Muscle of arm (tissue), 12 donors: Measurements from ENCODE around the gene MBNL2. TPM values are rescaled to one million over a fixed set of nuclear protein-coding genes. Genes with fewer than 3 reads are reported as not detected.
"Not testable (repeated sequence)": the region's sequence is repeated elsewhere in the genome, so short reads cannot be mapped to it uniquely, and the experiment has no call there.

ENCODE experiments used
- DNase-seq: peaks from one replicate; pipeline ENCODE4 v3.0.0-alpha.2; 2013
- polyA plus RNA-seq, 12 donors: library from polyadenylated mRNA; unstranded; fragments of 120-200 nt; gene quantifications; one replicate each; pipeline ENCODE4 v1.2.1, GENCODE V29; 2013; ENCODE audit not compliant: insufficient read length in 12 of 12

MBNL2 gene
- polyA plus RNA-seq, 12 donors = 27.7 to 75.2 (median 37.5) TPM; not detected in 1

DNA sequence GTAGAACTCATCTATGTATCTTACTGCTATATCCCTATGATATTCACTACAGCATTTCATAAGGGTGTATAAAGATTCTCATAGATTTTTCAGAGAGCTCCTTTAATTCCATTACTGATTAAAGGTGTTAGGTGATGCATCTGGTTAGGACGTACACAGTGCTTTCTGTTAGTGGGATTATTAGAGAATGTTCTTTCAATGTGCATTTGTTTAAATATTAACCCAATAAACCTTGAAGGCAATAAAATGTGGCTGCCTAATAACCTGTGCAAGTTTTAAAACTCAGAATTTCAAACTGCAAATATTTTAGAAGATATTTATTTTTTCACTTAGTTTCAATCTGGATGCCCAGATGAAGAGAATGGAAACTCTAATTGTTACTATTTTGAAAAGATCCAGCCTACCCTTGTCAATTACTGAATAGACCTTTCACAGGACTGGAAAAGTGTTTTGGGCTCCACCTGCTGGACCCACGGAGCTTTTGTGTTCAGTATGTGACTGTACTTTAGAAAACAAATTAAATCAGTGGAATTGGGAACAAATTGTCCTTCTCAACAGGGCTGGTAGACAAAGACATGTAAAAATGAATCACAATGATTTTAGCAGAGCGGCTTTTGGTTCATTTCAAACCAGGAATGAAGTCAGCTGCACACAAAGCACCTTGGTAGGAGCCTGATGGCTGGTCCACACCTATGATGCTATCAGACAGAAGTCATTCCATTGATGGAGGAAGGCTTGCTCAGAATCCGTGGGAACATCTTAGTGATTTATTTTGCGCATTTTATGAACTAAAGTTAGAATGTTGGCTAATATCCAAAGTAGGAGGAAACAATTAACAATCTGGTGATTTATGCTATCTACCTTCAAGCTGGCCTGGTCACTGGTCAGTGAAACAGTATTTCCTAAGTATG is 122.4 kb downstream of the MBNL2 start:
- DNase-seq = peak; percentile 64

DNA sequence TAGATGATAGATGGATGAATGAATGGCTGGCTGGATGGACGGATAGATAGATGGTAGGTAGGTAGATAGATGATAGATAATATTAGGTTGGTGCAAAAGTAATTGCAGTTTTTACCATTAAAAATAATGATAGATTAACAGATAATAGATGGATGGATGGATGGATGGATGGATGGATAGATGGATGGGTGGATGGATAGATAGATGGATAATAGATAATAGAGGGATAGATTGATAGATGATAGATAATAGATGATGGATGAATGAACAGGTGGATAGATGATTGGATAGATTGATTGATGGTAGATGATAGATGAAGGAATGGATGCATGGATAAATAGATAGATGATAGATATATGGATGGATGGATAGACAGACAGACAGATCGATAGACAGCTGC is 124.0 kb downstream of the MBNL2 start:
- DNase-seq = no peak

DNA sequence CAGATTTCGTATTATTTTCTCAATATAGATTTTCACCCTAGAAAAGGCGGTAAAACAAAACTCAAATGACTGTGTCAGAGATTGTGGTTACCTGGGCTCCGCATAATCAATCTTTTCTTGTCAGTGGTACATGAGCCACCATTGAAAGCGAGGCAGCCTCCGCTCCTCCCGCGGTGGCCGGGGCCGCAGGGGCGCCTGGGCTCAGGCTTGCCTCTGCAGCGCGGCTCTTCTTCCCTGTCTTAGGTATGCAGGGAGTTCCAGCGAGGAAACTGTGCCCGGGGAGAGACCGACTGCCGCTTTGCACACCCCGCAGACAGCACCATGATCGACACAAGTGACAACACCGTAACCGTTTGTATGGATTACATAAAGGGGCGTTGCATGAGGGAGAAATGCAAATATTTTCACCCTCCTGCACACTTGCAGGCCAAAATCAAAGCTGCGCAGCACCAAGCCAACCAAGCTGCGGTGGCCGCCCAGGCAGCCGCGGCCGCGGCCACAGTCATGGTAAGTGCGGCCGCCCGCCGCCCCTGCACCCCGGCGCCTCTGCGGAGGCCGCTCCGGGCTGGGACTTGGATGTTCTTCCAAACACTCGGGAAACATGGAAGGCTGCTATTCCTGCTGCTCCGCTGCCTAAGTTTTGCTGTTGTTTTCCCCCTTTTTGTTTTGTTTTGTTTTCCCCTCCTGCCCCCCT is 124.6 kb downstream of the MBNL2 start:
- no peak for DNase-seq

DNA sequence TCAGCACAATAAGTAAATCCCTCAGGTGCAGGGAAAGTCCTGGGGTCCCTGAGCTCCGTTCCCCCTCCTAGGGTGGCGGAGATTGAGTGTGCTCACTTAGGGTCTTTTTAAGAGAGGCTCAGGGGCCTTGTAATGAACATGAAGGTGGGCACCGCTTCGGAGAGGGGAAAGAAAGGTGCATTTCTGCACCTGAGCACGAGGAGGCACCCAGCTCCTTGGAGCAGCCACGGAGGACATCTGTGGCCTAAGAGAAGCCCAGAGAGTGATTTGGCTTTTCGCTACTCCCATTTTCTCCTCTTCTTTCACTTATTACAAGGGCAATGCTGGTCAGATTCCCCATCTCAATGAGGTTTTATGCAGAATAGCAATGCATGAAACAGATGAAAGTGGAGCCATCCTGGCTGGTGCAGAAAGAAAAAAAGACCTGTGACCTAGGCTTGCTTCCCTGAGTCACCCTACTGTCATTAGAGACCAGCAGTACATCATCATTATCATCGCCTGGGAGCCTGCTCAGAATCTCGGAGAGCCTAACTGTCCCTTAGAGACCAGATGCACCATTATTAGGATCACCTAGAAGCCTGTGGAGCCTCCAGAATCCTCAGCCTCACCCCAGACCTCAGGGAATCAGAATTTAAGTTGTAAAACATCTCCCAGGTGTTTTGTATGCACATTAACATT is 125.3 kb downstream of the MBNL2 start:
- no peak for DNase-seq

DNA sequence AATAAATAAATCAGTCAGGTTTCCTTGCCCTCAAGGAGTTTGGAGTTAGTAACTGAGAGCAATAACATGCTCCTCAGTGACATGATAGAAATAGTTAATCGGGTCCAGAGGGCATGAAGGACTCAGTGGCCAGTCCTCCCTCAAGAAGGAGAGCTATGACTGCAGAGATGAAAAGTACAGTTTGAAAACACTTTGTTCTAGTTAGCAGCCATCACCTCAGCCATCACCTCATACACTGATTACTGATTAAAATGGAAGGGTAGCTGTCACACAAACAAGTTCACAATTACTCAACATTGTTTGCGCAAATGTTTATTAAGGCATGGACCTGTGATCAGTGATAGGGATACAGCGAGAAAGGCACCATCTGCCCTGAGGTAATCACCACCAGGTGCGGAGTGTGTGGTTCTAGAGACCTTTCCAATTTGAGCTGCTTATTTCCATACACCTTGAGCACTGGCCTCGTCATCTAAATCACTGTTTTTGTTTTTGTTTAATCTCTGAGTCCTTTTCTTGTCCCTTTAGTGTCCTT is 126.5 kb downstream of the MBNL2 start:
- no peak for DNase-seq

DNA sequence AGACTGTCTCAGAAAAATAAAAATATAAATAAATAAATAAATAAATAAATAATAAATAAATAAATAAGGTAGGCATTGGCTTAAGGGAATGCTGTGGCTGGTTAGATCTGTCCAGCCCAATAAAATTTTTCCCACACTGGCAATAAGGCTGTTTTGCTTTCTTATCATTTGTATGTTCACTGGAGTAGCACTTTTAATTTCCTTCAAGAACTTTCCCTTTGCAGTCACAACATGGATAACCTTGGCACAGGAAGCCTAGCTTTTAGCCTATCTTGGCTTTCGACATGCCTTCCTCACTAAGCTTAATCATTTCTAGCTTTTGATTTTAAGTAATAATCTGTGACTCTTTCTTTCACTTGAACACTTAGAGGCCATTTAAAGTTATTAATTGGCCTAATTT is 129.9 kb downstream of the MBNL2 start:
- not testable (repeated sequence) for DNase-seq

DNA sequence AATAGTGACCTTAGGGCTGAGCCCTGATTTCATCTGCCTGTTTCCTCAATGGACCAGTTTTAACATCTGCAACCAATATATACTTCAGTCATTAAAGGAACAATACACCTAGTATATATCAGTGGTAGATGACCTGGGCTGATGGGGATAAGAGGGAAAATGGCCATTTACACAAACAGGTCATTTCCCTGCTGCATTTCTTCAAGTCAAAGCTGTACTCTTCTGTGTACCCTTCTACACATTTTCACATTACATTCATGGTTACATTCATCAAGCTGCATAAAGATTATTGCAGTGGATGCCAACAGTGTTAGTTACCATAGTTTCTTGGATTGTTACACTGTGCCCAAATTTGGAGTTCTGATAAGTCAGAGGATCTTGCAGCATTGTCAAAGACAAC is 130.7 kb downstream of the MBNL2 start:
- DNase-seq = no peak

DNA sequence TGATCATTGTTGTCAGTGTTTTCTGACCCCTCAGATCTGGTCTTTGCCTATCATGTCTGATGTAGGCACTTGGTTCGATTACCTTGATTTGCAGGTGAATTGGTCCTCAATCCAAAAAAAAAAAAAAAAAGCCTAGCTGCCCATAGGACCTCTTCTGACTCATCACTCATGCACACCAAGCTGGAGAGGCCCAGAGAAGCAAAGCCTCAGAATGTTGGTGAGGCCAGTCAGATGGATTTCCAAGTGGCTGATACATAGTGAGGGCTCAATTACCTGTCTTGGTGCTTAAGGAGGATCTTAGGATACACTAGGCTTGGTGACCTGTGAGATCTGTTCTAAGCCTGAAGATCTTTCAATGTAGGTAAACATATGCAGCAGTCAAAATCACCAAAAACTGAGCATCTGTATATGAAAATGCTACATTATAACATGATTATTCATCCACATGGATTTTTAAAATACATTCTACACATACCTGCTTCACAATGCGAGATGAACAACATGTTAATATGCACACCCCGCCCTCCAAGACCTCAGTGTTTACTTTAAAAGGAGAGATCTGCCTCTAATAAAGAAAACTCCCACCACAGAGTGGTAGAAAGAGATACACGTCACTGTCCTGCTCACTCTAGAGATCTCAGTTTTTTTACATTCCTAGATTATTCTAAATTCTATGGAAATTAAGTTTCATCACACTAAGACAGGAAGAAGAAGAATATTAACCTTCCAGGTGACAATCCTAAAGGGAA is 132.0 kb downstream of the MBNL2 start:
- no peak for DNase-seq

DNA sequence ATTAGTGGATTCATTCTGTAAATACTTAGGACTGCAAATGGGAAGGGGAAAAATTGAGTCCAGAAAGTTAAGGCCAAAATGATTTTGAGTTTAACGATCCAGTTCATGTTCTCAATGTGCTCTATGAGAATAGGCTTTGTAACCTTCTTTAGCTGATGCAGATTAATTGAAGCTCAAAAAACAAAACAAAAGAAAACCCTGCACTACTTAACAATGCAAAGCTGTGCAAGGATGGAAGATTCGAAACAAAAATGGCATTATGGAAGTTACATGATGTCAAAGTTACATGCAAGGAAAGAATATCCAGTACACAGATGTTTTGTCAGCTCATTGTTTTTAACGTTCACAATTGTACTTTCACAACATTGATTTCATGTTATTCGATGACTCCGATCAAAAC is 132.7 kb downstream of the MBNL2 start:
- no peak for DNase-seq

DNA sequence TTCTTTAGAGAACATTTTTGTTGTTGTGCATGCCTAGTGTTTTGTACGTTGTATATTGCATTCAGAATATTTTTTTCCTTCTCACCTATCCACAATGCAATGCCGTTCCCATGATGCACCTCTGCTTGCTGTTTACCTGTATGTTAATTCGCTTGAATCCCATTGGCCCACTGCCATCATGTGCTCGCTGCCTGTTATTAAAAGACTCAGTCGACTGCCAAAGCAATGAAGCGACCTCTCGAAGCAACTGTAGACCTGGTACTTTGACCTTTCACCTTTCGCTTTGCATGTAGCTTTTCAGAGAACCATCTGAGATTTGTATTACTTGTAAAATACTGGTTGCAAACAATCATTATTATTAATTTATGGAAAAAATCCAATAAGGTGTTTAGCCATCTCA is 134.5 kb downstream of the MBNL2 start:
- no peak for DNase-seq

DNA sequence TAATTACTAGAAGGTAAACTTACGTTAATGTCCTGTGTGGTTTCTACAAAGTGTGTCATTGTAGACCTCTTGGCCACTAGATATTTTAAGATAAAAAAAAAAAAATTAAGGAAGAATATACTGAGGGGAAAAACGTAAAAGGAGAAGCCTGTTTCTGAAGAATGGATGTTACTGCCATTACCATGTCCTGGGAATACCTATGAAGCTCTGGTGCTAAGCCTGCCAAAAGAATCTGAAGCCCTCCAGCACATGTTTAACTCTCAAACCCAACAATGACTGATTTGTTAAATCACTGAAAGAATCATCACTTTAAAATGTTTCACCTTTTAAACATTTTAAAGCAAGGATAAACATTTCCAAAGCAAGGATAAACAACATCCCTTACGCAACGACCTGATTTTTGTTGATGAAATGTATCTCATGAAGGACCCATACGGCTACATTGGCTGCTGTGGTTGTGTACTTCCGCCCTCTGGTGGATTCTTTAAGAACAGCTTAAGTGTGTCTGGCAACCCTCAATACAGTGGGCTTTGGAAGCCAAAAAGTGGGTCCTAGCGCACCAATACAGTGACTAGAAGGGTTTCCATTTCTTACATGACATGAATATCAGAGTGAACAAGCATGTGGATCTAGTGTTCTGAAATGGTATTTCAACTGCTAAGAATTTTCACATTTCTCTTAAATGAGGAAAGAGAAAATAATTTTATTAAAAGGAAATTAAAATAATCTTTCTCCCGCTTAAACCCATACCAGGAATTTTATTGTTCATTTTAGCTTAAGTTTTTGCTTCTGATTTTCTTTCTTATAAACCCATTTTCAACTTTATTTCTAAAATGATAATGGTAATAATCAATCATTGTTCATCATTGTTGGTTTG is 137.3 kb downstream of the MBNL2 start:
- DNase-seq = peak; percentile 72

DNA sequence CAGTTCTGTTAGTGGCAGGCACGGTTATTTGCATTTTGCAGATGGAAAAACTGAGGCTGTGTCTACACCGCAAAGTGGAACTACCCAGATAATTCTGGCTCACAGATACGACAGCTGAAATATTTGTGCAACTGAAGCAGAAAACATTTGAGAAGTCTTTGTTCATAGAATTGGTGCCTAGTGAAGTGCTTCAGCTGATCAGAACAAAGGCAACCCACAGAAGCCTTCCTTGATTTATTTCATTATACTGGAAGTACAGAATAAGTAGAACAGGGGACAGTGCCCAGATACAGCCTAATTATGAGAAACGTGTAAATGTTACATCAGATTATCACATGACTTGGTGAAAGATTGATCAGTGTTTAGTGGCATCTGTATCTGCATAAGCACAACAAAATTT is 138.5 kb downstream of the MBNL2 start:
- no peak for DNase-seq

DNA sequence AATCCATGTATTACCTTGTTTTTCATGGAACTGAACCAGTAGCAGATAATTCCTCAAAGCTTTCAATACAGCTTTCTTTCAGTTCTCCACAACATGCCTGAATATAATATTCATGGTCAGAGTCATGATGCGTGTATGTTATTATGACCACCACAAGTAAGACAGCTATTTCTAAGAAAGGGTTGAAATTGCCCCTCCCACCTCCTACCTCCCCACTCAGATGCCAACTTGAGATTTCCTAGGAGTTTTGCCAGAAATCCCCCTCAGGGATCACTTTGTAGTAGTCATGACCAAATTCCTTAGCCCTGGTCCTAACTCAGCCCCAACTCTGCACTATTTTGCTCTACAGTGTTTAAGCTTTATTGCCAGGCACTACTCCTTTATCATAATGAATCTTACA is 141.9 kb downstream of the MBNL2 start:
- no peak for DNase-seq

DNA sequence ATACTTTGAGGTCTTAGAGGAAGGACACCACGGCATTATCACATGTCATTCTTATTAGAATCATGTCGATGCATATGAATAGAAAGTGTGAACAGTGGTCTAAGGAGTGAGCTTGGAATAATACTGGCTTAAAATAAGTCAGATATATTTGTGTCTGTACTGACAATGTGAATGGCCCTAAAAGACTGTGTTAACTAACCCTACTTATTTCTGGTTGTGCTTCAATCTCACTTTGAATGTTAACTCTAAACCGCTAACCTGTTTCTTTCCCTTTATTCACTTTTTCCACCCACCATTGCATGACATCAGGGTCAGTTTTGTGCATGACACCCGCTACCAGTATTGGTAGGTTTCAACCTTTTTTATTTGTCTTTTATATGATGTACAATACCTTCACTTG is 142.7 kb downstream of the MBNL2 start:
- DNase-seq = no peak

DNA sequence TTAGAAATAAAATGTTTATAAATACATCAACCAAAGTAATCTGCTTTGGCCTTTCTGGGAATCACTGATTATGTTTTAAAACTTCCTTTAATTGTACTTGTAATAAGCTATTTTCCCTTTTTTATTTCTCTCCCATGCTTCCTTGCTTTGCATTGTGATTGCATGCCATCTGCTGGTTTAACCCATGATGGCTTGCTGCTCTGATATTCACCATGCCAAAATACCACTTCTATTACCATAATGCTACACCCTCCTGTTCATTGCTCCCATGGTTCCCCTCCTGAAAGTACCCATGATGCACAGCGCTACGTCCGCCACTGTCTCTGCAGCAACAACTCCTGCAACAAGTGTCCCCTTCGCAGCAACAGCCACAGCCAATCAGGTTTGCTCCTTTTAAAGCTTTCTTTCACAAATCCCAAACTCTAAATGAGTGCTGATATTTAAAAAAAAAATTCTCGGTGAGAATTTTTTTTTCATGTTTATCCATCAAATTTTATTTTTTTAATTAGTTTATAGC is 144.1 kb downstream of the MBNL2 start:
- no peak for DNase-seq

DNA sequence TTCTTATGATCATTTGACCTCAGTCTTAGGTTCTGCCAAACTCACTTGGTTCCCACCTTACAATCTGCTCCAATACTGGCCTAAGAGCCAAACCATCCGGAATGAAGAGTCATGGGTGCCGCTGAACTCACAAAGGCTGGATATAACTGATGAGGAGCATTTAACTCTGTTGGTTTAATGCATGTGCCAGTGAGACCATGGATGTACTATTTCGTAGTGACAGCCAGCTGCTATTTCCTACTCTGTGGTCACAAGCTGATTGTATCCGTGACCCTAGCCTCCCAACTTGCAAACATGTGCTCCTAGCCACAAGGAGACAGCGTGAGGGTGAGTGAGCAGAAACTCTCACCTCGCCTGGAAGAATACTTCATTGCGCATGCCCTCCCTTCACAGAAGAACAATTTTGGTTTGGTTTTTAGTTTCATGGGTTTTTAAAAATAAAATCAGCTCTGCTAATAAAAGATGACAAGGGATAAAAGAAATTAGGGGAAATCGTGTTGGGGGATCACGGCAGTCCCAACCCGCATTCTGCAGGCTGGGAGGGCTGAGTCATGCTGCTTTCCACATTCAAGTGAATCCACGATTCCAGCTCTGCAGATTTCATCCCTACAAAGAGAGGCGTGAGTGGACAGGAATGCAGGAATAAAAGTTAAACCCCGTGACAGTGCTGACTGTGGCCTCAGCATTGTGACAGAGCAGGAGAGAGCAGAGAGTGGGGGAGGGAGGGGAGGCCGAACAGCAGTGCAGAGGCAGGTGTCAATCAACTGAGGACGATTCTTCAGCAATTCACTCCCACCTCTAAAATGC is 145.1 kb downstream of the MBNL2 start:
- DNase-seq = no peak

DNA sequence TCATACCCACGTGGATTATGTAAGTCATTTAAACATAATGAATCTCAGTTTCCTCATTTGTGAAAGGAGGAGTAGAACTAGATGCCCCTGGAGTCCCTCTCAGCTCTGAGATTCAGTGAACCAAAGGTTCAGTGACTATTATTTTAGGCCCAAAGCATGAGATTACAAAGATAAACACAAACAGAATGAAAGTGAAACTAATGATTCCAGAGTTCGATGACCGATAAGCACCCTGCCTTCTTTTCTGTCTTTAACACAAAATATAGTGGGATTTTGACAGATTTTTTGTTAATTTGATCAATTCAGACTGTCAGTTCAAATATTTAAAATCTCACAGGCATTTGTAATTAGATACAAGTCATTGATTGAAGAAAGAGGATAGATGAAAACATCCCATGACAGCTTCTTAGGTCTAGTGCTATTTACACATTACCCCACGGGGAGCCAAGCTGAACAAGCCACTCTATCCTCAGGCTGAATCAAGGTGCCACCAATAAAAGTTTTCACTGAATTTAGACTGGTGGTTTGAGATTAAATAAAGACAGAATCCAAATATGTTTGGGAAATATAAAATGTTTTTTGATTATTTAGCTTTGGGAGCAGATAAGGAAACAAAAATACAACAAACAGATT is 147.2 kb downstream of the MBNL2 start:
- DNase-seq = no peak

DNA sequence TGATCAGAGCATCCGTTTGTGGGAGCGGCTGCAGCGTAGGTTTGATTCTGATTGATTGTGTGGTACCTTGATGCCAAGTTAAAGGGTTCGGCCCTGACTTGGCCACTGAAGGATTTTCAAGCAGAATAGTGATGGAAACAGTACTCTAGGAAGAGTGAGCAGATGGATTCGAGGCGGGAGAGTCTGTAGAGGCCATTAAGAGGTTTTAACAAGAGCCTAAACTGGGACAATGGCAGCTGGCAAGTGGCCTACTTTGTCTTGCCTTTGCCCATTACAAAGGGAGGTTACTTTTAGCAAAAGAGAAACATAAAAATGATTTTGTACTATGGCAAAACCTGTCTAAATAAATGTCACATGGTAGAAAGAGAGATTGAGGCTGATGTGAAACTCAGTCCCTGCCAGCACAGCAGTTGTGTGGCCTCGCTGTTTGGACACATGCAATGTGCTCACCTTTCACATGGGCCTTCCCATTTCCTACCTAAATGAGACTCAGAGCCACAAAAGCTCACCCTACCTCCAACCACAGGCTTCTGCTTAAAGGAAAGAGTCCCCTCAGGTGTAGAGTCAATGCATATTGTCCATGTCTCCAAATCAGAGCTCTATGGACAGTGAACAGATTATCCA is 149.5 kb downstream of the MBNL2 start:
- DNase-seq = no peak

DNA sequence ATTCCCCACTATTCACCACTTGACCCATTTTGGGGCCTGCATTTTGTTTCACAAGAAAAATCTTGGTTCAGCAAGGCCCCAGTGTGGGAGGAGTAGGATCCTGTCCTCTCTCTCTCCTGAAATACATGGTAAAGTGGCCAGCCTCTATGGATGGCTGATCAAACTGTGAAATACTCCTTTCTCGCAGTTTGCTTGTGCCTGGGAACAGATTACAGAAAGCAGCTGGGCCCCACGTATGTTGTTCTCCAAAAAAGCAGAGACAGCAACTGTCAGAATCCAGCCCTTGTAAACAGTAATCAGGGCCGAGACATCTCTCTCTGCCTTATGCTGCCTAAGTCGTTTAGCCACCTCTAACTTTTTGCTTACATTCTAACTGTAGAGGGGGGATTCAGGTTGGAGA is 150.8 kb downstream of the MBNL2 start:
- no peak for DNase-seq
